Smooth muscle cell of trachea (primary cell): Measurements from ENCODE around the gene SKA1. TPM values are rescaled to one million over a fixed set of nuclear protein-coding genes. Genes with fewer than 3 reads are reported as not detected.

Source experiments
- total RNA-seq: library from RNA; depleted of rRNA; stranded (reverse); fragments of >200 nt; gene quantifications from 2 replicates; pipeline ENCODE4 v1.2.1, GENCODE V29; 2014

SKA1 gene, protein sequence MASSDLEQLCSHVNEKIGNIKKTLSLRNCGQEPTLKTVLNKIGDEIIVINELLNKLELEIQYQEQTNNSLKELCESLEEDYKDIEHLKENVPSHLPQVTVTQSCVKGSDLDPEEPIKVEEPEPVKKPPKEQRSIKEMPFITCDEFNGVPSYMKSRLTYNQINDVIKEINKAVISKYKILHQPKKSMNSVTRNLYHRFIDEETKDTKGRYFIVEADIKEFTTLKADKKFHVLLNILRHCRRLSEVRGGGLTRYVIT
- 1.5 and 15.6 TPM in 2 replicates for total RNA-seq

GRCh38 chr18:50374753-50375391, at the start of gene SKA1:
Gene SKA1 (plus strand): TSS chr18:50375046. CDS start chr18:50375831, 785 bp downstream.

Other genes with a start within 250 kb of the SKA1 start
- gene MYO5B, start 179.9 kb upstream of the SKA1 start, total RNA-seq = under 0.01 TPM in 1 of 2 replicates, not detected in the other
- gene CFAP53, start 108.6 kb upstream of the SKA1 start, total RNA-seq = 0.44 and 0.83 TPM in 2 replicates
- 63.7 and 85.7 TPM in 2 replicates for gene MBD1, start 93.5 kb upstream of the SKA1 start, total RNA-seq
- 39.7 and 40.4 TPM in 2 replicates for gene CXXC1, start 87.4 kb upstream of the SKA1 start, total RNA-seq
- gene MAPK4, start 185.0 kb downstream of the SKA1 start, total RNA-seq = not detected in 2 replicates